CD1c-positive myeloid dendritic cell (primary cell): ENCODE data around the gene STH.
"Not testable (repeated sequence)": the region's sequence is repeated elsewhere in the genome, so short reads cannot be mapped to it uniquely, and the experiment has no call there.

ENCODE experiments used
- DNase-seq: peaks from one replicate; pipeline ENCODE4 v3.0.0-alpha.2; 2016; ENCODE audit errors: extremely low spot score

Gene STH

GRCh38 chr17:46003907-46004748, 5.1 kb downstream of the STH start:
- no peak for DNase-seq

- DNase-seq: not testable (repeated sequence)
Observed at GRCh38 chr17:46006082-46006481, 7.0 kb downstream of the STH start.

- no peak for DNase-seq
Observed at GRCh38 chr17:46007461-46007965, 8.5 kb downstream of the STH start.

DNA sequence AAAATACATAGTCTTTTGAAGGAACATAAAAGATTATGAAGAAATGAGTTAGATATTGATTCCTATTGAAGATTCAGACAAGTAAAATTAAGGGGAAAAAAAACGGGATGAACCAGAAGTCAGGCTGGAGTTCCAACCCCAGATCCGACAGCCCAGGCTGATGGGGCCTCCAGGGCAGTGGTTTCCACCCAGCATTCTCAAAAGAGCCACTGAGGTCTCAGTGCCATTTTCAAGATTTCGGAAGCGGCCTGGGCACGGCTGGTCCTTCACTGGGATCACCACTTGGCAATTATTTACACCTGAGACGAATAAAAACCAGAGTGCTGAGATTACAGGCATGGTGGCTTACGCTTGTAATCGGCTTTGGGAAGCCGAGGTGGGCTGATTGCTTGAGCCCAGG, 9.5 kb downstream of the STH start:
- DNase-seq: no peak

DNA sequence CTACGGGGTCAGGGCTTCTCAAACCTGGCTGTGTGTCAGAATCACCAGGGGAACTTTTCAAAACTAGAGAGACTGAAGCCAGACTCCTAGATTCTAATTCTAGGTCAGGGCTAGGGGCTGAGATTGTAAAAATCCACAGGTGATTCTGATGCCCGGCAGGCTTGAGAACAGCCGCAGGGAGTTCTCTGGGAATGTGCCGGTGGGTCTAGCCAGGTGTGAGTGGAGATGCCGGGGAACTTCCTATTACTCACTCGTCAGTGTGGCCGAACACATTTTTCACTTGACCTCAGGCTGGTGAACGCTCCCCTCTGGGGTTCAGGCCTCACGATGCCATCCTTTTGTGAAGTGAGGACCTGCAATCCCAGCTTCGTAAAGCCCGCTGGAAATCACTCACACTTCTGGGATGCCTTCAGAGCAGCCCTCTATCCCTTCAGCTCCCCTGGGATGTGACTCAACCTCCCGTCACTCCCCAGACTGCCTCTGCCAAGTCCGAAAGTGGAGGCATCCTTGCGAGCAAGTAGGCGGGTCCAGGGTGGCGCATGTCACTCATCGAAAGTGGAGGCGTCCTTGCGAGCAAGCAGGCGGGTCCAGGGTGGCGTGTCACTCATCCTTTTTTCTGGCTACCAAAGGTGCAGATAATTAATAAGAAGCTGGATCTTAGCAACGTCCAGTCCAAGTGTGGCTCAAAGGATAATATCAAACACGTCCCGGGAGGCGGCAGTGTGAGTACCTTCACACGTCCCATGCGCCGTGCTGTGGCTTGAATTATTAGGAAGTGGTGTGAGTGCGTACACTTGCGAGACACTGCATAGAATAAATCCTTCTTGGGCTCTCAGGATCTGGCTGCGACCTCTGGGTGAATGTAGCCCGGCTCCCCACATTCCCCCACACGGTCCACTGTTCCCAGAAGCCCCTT, 10.9 kb downstream of the STH start:
- DNase-seq: no peak

GRCh38 chr17:46010597-46011186, 11.6 kb downstream of the STH start:
- DNase-seq: no peak

DNA sequence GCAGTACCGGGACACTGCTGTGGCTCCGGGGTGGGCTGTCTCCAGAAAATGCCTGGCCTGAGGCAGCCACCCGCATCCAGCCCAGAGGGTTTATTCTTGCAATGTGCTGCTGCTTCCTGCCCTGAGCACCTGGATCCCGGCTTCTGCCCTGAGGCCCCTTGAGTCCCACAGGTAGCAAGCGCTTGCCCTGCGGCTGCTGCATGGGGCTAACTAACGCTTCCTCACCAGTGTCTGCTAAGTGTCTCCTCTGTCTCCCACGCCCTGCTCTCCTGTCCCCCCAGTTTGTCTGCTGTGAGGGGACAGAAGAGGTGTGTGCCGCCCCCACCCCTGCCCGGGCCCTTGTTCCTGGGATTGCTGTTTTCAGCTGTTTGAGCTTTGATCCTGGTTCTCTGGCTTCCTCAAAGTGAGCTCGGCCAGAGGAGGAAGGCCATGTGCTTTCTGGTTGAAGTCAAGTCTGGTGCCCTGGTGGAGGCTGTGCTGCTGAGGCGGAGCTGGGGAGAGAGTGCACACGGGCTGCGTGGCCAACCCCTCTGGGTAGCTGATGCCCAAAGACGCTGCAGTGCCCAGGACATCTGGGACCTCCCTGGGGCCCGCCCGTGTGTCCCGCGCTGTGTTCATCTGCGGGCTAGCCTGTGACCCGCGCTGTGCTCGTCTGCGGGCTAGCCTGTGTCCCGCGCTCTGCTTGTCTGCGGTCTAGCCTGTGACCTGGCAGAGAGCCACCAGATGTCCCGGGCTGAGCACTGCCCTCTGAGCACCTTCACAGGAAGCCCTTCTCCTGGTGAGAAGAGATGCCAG, 12.9 kb downstream of the STH start:
- no peak for DNase-seq

DNA sequence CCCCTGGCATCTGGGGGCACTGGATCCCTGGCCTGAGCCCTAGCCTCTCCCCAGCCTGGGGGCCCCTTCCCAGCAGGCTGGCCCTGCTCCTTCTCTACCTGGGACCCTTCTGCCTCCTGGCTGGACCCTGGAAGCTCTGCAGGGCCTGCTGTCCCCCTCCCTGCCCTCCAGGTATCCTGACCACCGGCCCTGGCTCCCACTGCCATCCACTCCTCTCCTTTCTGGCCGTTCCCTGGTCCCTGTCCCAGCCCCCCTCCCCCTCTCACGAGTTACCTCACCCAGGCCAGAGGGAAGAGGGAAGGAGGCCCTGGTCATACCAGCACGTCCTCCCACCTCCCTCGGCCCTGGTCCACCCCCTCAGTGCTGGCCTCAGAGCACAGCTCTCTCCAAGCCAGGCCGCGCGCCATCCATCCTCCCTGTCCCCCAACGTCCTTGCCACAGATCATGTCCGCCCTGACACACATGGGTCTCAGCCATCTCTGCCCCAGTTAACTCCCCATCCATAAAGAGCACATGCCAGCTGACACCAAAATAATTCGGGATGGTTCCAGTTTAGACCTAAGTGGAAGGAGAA, 13.5 kb downstream of the STH start:
- no peak for DNase-seq

DNA sequence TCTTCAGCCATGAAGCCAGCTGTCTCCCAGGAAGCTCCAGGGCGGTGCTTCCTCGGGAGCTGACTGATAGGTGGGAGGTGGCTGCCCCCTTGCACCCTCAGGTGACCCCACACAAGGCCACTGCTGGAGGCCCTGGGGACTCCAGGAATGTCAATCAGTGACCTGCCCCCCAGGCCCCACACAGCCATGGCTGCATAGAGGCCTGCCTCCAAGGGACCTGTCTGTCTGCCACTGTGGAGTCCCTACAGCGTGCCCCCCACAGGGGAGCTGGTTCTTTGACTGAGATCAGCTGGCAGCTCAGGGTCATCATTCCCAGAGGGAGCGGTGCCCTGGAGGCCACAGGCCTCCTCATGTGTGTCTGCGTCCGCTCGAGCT, 14.1 kb downstream of the STH start:
- DNase-seq: no peak

DNA sequence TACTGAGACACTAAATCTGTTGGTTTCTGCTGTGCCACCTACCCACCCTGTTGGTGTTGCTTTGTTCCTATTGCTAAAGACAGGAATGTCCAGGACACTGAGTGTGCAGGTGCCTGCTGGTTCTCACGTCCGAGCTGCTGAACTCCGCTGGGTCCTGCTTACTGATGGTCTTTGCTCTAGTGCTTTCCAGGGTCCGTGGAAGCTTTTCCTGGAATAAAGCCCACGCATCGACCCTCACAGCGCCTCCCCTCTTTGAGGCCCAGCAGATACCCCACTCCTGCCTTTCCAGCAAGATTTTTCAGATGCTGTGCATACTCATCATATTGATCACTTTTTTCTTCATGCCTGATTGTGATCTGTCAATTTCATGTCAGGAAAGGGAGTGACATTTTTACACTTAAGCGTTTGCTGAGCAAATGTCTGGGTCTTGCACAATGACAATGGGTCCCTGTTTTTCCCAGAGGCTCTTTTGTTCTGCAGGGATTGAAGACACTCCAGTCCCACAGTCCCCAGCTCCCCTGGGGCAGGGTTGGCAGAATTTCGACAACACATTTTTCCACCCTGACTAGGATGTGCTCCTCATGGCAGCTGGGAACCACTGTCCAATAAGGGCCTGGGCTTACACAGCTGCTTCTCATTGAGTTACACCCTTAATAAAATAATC, 14.6 kb downstream of the STH start:
- DNase-seq: no peak

GRCh38 chr17:46019408-46019925, 20.4 kb downstream of the STH start:
- not testable (repeated sequence) for DNase-seq

GRCh38 chr17:46020023-46020761, 21.1 kb downstream of the STH start:
- peak; percentile 58 for DNase-seq

- DNase-seq: no peak
Observed at GRCh38 chr17:46020998-46021397, 21.9 kb downstream of the STH start.

DNA sequence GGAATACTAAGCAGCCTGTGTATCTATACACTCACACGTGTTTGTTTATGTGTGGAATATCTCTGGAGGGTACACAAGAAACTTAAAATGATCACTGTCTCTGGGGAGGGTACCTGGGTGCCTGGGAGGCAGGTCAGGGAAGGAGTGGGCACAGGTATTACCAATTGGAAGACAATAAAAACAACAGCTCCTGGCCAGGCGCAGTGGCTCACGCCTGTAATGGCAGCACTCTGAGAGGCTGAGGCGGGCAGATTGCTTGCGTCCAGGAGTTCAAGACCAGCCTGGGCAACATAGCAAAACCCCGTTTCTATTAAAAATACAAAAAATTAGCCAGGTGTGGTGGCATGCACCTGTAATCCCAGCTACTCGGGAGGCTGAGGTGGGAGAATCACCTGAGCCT, 24.3 kb downstream of the STH start:
- not testable (repeated sequence) for DNase-seq

GRCh38 chr17:46023783-46024388, 24.8 kb downstream of the STH start:
- no peak for DNase-seq

GRCh38 chr17:46024590-46024989, 25.5 kb downstream of the STH start:
- DNase-seq: no peak

DNA sequence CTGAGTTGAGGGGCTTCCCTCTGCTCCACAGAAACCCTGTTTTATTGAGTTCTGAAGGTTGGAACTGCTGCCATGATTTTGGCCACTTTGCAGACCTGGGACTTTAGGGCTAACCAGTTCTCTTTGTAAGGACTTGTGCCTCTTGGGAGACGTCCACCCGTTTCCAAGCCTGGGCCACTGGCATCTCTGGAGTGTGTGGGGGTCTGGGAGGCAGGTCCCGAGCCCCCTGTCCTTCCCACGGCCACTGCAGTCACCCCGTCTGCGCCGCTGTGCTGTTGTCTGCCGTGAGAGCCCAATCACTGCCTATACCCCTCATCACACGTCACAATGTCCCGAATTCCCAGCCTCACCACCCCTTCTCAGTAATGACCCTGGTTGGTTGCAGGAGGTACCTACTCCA, 26.0 kb downstream of the STH start:
- no peak for DNase-seq

DNA sequence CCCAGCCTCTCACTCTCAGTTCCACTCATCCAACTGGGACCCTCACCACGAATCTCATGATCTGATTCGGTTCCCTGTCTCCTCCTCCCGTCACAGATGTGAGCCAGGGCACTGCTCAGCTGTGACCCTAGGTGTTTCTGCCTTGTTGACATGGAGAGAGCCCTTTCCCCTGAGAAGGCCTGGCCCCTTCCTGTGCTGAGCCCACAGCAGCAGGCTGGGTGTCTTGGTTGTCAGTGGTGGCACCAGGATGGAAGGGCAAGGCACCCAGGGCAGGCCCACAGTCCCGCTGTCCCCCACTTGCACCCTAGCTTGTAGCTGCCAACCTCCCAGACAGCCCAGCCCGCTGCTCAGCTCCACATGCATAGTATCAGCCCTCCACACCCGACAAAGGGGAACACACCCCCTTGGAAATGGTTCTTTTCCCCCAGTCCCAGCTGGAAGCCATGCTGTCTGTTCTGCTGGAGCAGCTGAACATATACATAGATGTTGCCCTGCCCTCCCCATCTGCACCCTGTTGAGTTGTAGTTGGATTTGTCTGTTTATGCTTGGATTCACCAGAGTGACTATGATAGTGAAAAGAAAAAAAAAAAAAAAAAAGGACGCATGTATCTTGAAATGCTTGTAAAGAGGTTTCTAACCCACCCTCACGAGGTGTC, 26.6 kb downstream of the STH start:
- DNase-seq: no peak
